ENCODE results near the gene IFNA1. TPM values are rescaled to one million over a fixed set of nuclear protein-coding genes. Genes with fewer than 3 reads are reported as not detected.

IFNA1 gene
- total RNA-seq, 1 donor from 2014 or later = not detected

GRCh38 chr9:21481470-21482056, 41.3 kb downstream of the IFNA1 start:
- intact Hi-C loops (cut with micrococcal nuclease) = no loop called here
- Histone ChIP-seq H3K4me1 (no peaks in the 10 kb centered on the region), H3K4me3 (no peak overlapping the region), H3K27me3 (ENCODE audit: low read depth) (peaks cover 9% of the 10 kb centered on the region), H3K36me3 (no peaks in the 10 kb centered on the region), H3K27ac (replicated peaks) (no peak overlapping the region), H3K9me3 (replicated peaks) (peaks cover 4% of the 10 kb centered on the region)
- DNase-seq = no peak
- no peak for TF ChIP-seq CTCF (IDR thresholded peaks at IDR 0.05; ENCODE audit: borderline replicate concordance)

GRCh38 chr9:21482213-21482612, 42.0 kb downstream of the IFNA1 start, which contains the start of gene IFNE:
TSS of gene IFNE (minus strand) at chr9:21482313. CDS start at chr9:21481694, 619 bp downstream.
- peaks cover 4% of the 10 kb centered on the region for H3K27me3 ChIP-seq (ENCODE audit: low read depth)
- no peaks in the 10 kb centered on the region for H3K4me1 ChIP-seq
- H3K27ac ChIP-seq (replicated peaks) = no peak within 1 kb of the TSS
- DNase-seq = no peak
- no peaks in the 10 kb centered on the region for H3K36me3 ChIP-seq
- peaks cover 4% of the 10 kb centered on the region for H3K9me3 ChIP-seq (replicated peaks)
- no peak within 1 kb of the TSS for H3K4me3 ChIP-seq
- no peak for TF ChIP-seq CTCF (IDR thresholded peaks at IDR 0.05; ENCODE audit: borderline replicate concordance)
- intact Hi-C loops (cut with micrococcal nuclease) = no loop called here

Other genes starting within 250 kb of the IFNA1 start
- not detected for gene IFNA7, start 238.2 kb upstream of the IFNA1 start, total RNA-seq
- gene IFNA10, start 233.3 kb upstream of the IFNA1 start, total RNA-seq = not detected
- gene IFNA16, start 223.1 kb upstream of the IFNA1 start, total RNA-seq = not detected
- not detected for gene IFNA17, start 212.2 kb upstream of the IFNA1 start, total RNA-seq
- gene IFNA14, start 200.4 kb upstream of the IFNA1 start, total RNA-seq = not detected
- not detected for gene IFNA5, start 135.1 kb upstream of the IFNA1 start, total RNA-seq
- gene KLHL9, start 105.0 kb upstream of the IFNA1 start, total RNA-seq = 12.0 TPM
- not detected for gene IFNA6, start 89.6 kb upstream of the IFNA1 start, total RNA-seq
- gene IFNA13, start 72.4 kb upstream of the IFNA1 start, total RNA-seq = not detected
- gene IFNA2, start 55.0 kb upstream of the IFNA1 start, total RNA-seq = not detected
- gene IFNA8, start 31.3 kb upstream of the IFNA1 start, total RNA-seq = not detected
- gene IFNE, start 41.9 kb downstream of the IFNA1 start, total RNA-seq = not detected

Measured in left ventricle myocardium inferior (tissue), 1 donor.